IMR-90 (cell line): ENCODE results near the gene MAGI3. TPM values are rescaled to one million over a fixed set of nuclear protein-coding genes. Genes with fewer than 3 reads are reported as not detected.

Experiments
- ATAC-seq: fragments of 200-7000 bp; cut with Tn5 transposase; 2 replicates; pipeline ENCODE4 v1.9.1; 2020; ENCODE audit warnings: low read depth, mild to moderate bottlenecking, moderate library complexity
- BruUV-seq: library from RNA; stranded (reverse); fragments of 400-500 nt; replicated peaks from 2 replicates; lab custom pipeline; 2021; lab: Mats Ljungman, UMichigan
- CTCF ChIA-PET: fragments of 300-600 bp; formaldehyde crosslinking; extraction: SDS; loops from one replicate; lab custom pipeline; 2021; ENCODE audit warnings: antibody characterized with exemption; lab: Yijun Ruan, JAX
- POLR2A ChIA-PET: fragments of 300-600 bp; sonication (Branson Sonifier 250); formaldehyde crosslinking; loops from one replicate; lab custom pipeline; 2022; ENCODE audit warnings: antibody characterized with exemption; ENCODE audit not compliant: unreplicated experiment; lab: Charles Lee
- DNase-seq: peaks from one replicate; pipeline ENCODE4 v3.0.0; 2013
- H2AFZ ChIP-seq: replicated peaks from 2 replicates; pipeline ENCODE3; 2013; ENCODE audit warnings: low read length, mild to moderate bottlenecking; ENCODE audit not compliant: poor library complexity
- H2AK5ac ChIP-seq: 2 replicates; pipeline ENCODE4 v1.6.1; 2013; ENCODE audit warnings: low read depth, low read length, inconsistent platforms
- H2AK9ac ChIP-seq: replicated peaks from 2 replicates; pipeline ENCODE3; 2013; ENCODE audit warnings: mild to moderate bottlenecking, low read depth, low read length, moderate library complexity; ENCODE audit not compliant: poor library complexity
- H2BK120ac ChIP-seq: 2 replicates; pipeline ENCODE4 v1.6.1; 2013; ENCODE audit warnings: low read depth, low read length, inconsistent platforms
- H2BK15ac ChIP-seq: 3 replicates; pipeline ENCODE4 v1.6.1; 2013; ENCODE audit warnings: low read depth, low read length, inconsistent platforms
- H2BK20ac ChIP-seq: 2 replicates; pipeline ENCODE4 v1.6.1; 2013; ENCODE audit warnings: low read depth, mild to moderate bottlenecking, inconsistent platforms, low read length, moderate library complexity
- H2BK5ac ChIP-seq: 2 replicates; pipeline ENCODE4 v1.6.1; 2013; ENCODE audit warnings: mild to moderate bottlenecking, low read depth, low read length, inconsistent platforms; ENCODE audit not compliant: poor library complexity, severe bottlenecking
- H3K14ac ChIP-seq: replicated peaks from 2 replicates; pipeline ENCODE4 v1.6.1; 2013; ENCODE audit warnings: low read depth, low read length, inconsistent platforms
- H3K18ac ChIP-seq: 2 replicates; pipeline ENCODE4 v1.6.1; 2013; ENCODE audit warnings: low read depth, low read length, control low read depth
- H3K23ac ChIP-seq: 2 replicates; pipeline ENCODE4 v1.6.1; 2013; ENCODE audit warnings: low read depth, low read length, inconsistent platforms
- H3K27ac ChIP-seq: 2 replicates; pipeline ENCODE4 v1.5.1; 2013; ENCODE audit warnings: mild to moderate bottlenecking, control low read depth, low read length; ENCODE audit not compliant: insufficient read depth
- H3K27me3 ChIP-seq: 2 replicates; pipeline ENCODE4 v1.6.1; 2013; ENCODE audit warnings: low read length; ENCODE audit not compliant: control insufficient read depth, insufficient read depth
- H3K36me3 ChIP-seq: 2 replicates; pipeline ENCODE4 v1.6.1; 2013; ENCODE audit warnings: low read length, mixed read lengths; ENCODE audit not compliant: control insufficient read depth, insufficient read depth
- H3K4ac ChIP-seq: 2 replicates; pipeline ENCODE4 v1.6.1; 2013; ENCODE audit warnings: low read depth, low read length, inconsistent platforms
- H3K4me1 ChIP-seq: 2 replicates; pipeline ENCODE4 v1.6.1; 2013; ENCODE audit warnings: low read length, mixed read lengths; ENCODE audit not compliant: control insufficient read depth, insufficient read depth
- H3K4me2 ChIP-seq: 2 replicates; pipeline ENCODE4 v1.6.1; 2013; ENCODE audit warnings: low read depth, mild to moderate bottlenecking, control low read depth, low read length, moderate library complexity
- H3K4me3 ChIP-seq: 2 replicates; pipeline ENCODE4 v1.5.1; 2013; ENCODE audit warnings: low read depth, mild to moderate bottlenecking, control low read depth, low read length, moderate library complexity; ENCODE audit not compliant: insufficient read depth
- H3K56ac ChIP-seq: 2 replicates; pipeline ENCODE4 v1.6.1; 2013; ENCODE audit warnings: low read length, inconsistent platforms; ENCODE audit not compliant: insufficient read depth; ENCODE audit errors: extremely low read depth
- H3K79me1 ChIP-seq, 2 experiments: 2 replicates each; pipeline ENCODE4 v1.6.1; 2013; ENCODE audit warnings: low read length in 2 of 2, inconsistent platforms in 1 of 2, low read depth in 1 of 2
- H3K9ac ChIP-seq: 2 replicates; pipeline ENCODE4 v1.6.1; 2013; ENCODE audit warnings: low read depth, low read length, control low read depth
- H3K9me1 ChIP-seq: 2 replicates; pipeline ENCODE4 v1.6.1; 2013; ENCODE audit warnings: low read length, inconsistent platforms; ENCODE audit not compliant: insufficient read depth
- H3K9me3 ChIP-seq: 2 replicates; pipeline ENCODE4 v1.6.1; 2013; ENCODE audit warnings: low read length; ENCODE audit not compliant: control insufficient read depth, insufficient read depth
- H4K20me1 ChIP-seq: 2 replicates; pipeline ENCODE4 v1.6.1; 2013; ENCODE audit warnings: low read length, inconsistent platforms; ENCODE audit not compliant: insufficient read depth
- H4K5ac ChIP-seq: 2 replicates; pipeline ENCODE4 v1.6.1; 2013; ENCODE audit warnings: mild to moderate bottlenecking, low read depth, low read length, control low read depth
- H4K8ac ChIP-seq, 2 experiments: 2 replicates each; pipeline ENCODE4 v1.6.1; 2013; ENCODE audit warnings: low read depth in 2 of 2, low read length in 2 of 2, control low read depth in 1 of 2, inconsistent platforms in 1 of 2
- H4K91ac ChIP-seq: 2 replicates; pipeline ENCODE4 v1.6.1; 2013; ENCODE audit warnings: low read depth, low read length, inconsistent platforms; ENCODE audit not compliant: insufficient read depth
- BHLHE40 ChIP-seq: fragments of 150-350 bp; IDR thresholded peaks from 2 replicates; pipeline ENCODE4 v1.6.1; 2016; ENCODE audit warnings: mild to moderate bottlenecking, low read depth, low read length
- CEBPB ChIP-seq: IDR thresholded peaks from 2 replicates; pipeline ENCODE4 v1.6.1; 2012; ENCODE audit warnings: low read depth, low read length, improper control_type of control experiment
- CHD1 ChIP-seq: IDR thresholded peaks from 2 replicates; pipeline ENCODE4 v1.6.1; 2012; ENCODE audit warnings: low read depth, low read length, improper control_type of control experiment
- FOS ChIP-seq: fragments of 150-350 bp; IDR thresholded peaks from 2 replicates; pipeline ENCODE4 v1.6.1; 2016; ENCODE audit warnings: low read depth, low read length
- MAFK ChIP-seq: IDR thresholded peaks from 2 replicates; pipeline ENCODE4 v1.6.1; 2012; ENCODE audit warnings: low read depth, low read length, improper control_type of control experiment
- MAZ ChIP-seq: IDR thresholded peaks from 2 replicates; pipeline ENCODE4 v1.6.1; 2012; ENCODE audit warnings: low read depth, mild to moderate bottlenecking, low read length, improper control_type of control experiment, moderate library complexity, borderline replicate concordance
- MXI1 ChIP-seq: IDR thresholded peaks from 2 replicates; pipeline ENCODE4 v1.6.1; 2012; ENCODE audit warnings: low read depth, mild to moderate bottlenecking, low read length, moderate library complexity, borderline replicate concordance
- NFE2L2 ChIP-seq: fragments of 150-350 bp; IDR thresholded peaks from 2 replicates; pipeline ENCODE4 v1.6.1; 2016; ENCODE audit warnings: low read depth, mild to moderate bottlenecking, low read length
- POLR2A ChIP-seq: IDR thresholded peaks from 2 replicates; pipeline ENCODE4 v1.6.1; 2012; ENCODE audit warnings: mild to moderate bottlenecking, low read depth, low read length
- RAD21 ChIP-seq: IDR thresholded peaks from 2 replicates; pipeline ENCODE4 v1.6.1; 2012; ENCODE audit warnings: low read length, improper control_type of control experiment
- RCOR1 ChIP-seq: IDR thresholded peaks from 2 replicates; pipeline ENCODE4 v1.6.1; 2012; ENCODE audit warnings: mild to moderate bottlenecking, low read length, improper control_type of control experiment; ENCODE audit not compliant: insufficient replicate concordance
- RFX5 ChIP-seq: IDR thresholded peaks from 2 replicates; pipeline ENCODE4 v1.8.0; 2012; ENCODE audit warnings: low read depth, mild to moderate bottlenecking, low read length, moderate library complexity
- SMC3 ChIP-seq: fragments of 150-350 bp; IDR thresholded peaks from 2 replicates; pipeline ENCODE4 v1.6.1; 2016; ENCODE audit warnings: low read depth, mild to moderate bottlenecking, antibody characterized with exemption, low read length, moderate library complexity
- WGBS, 2 experiments: methylation state at CpG; one replicate each; pipeline versions ENCODE4 v1.1.5 to v1.1.7; 2013; ENCODE audit warnings: missing lambda C conversion rate in 2 of 2; ENCODE audit not compliant: insufficient read length in 1 of 2; ENCODE audit errors: extremely low coverage in 2 of 2; 5-methylcytosine and 5-hydroxymethylcytosine counted together
- dilution Hi-C: fragments of 300-500 bp; cut with HindIII; formaldehyde crosslinking; loops from one replicate; pipeline ENCODE4 v1.14.3; 2018; ENCODE audit warnings: low sequenced_read_pairs; ENCODE audit not compliant: unreplicated experiment
- in situ Hi-C: fragments of 300-500 bp; cut with MboI; formaldehyde crosslinking; loops from 3 replicates; pipeline ENCODE4 v1.14.3; 2019; ENCODE audit warnings: low sequenced_read_pairs, inconsistent platforms, mixed read lengths
- intact Hi-C: fragments of 100-400 bp; cut with micrococcal nuclease; formaldehyde crosslinking; loops from 2 replicates; pipeline ENCODE4 v1.10.0; 2022
- polyA plus RNA-seq, 3 experiments: library from polyadenylated mRNA; depleted of rRNA; stranded (reverse); fragments of >200 nt; gene quantifications; 2 replicates each; pipeline ENCODE4 v1.2.3, GENCODE V29; 2012; ENCODE audit warnings: low replicate concordance in 1 of 3
- total RNA-seq: library from RNA; depleted of rRNA; stranded (reverse); fragments of >200 nt; gene quantifications from 2 replicates; pipeline ENCODE4 v1.2.3, GENCODE V29; 2012
- TF ChIP-seq, protein P1 (sequence below): fragments of 150-350 bp; IDR thresholded peaks from 2 replicates; pipeline ENCODE4 v1.6.1; 2016; ENCODE audit warnings: low read depth, mild to moderate bottlenecking, low read length, moderate library complexity, borderline replicate concordance
- TF ChIP-seq, protein P2 (sequence below): fragments of 150-350 bp; IDR thresholded peaks from 2 replicates; pipeline ENCODE4 v1.6.1; 2017; ENCODE audit warnings: mild to moderate bottlenecking, antibody characterized with exemption, low read length, low read depth
- TF ChIP-seq, protein P3 (sequence below): conservative IDR thresholded peaks from 2 replicates; pipeline ENCODE4 v1.5.1; 2012; ENCODE audit warnings: mild to moderate bottlenecking, low read depth, low read length, improper control_type of control experiment

The MAGI3 gene
- total and polyA plus RNA-seq, 2 of the 4 experiments (the other 2 are of a cell fraction): 2.5 to 8.8 TPM

DNA sequence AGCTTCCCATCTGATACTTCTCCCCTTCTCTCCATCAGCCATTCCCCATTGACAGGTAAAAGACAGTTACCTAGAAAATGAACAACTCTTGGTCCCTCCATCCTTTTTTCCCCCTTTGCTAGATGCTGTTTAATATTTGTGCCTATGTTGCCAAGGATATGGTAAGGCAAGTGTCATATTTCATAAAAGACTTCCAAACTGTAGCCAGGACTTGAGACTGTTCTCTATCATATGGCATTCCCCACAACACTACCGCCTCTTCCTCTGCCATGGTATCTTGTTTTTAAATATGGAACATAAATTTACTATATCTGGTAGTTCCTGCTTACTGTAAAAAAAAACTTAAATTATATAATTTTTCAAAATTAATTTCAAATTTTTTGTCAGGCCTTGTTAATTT lies 271.8 kb downstream of the MAGI3 start:
- Histone ChIP-seq H2BK5ac (no peak overlapping the region), H3K4me2 (no peak overlapping the region), H2BK15ac (no peak overlapping the region), H3K14ac (no peak overlapping the region; the same call in 1 of the 2 replicates), H4K20me1 (no peaks in the 10 kb centered on the region), H2BK120ac (no peak overlapping the region), H4K8ac (no peak overlapping the region), H3K9me3 (no peaks in the 10 kb centered on the region), H2AK9ac (no peak overlapping the region), H4K5ac (no peak overlapping the region), H3K27me3 (no peaks in the 10 kb centered on the region), H3K18ac (no peak overlapping the region), H3K36me3 (peaks cover 2% of the 10 kb centered on the region; the same call in 1 of the 2 replicates), H3K4ac (no peak overlapping the region), H2AK5ac (no peak overlapping the region), H3K9me1 (no peaks in the 10 kb centered on the region), H3K4me1 (no peaks in the 10 kb centered on the region), H4K91ac (no peak overlapping the region), H3K56ac (no peak overlapping the region), H3K27ac (no peak overlapping the region), H3K23ac (no peak overlapping the region), H3K79me1 (no peaks in the 10 kb centered on the region), H2BK20ac (no peak overlapping the region), H2AFZ (no peak overlapping the region), H3K9ac (no peak overlapping the region), H3K4me3 (no peak overlapping the region)
- ChIA-PET CTCF (no interaction called here), POLR2A (no interaction called here)
- intact Hi-C loops (no loop called here), in situ Hi-C loops (no loop called here), dilution Hi-C loops (no loop called here)
- TF ChIP-seq MXI1 (no peak), RCOR1 (no peak), RFX5 (no peak), POLR2A (no peak), CHD1 (no peak), MAFK (no peak), FOS (no peak), NFE2L2 (no peak), BHLHE40 (no peak), MAZ (no peak), CEBPB (no peak), SMC3 (no peak), RAD21 (no peak)
- TF ChIP-seq, protein P1, sequence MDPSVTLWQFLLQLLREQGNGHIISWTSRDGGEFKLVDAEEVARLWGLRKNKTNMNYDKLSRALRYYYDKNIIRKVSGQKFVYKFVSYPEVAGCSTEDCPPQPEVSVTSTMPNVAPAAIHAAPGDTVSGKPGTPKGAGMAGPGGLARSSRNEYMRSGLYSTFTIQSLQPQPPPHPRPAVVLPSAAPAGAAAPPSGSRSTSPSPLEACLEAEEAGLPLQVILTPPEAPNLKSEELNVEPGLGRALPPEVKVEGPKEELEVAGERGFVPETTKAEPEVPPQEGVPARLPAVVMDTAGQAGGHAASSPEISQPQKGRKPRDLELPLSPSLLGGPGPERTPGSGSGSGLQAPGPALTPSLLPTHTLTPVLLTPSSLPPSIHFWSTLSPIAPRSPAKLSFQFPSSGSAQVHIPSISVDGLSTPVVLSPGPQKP: no peak
- TF ChIP-seq, protein P2, sequence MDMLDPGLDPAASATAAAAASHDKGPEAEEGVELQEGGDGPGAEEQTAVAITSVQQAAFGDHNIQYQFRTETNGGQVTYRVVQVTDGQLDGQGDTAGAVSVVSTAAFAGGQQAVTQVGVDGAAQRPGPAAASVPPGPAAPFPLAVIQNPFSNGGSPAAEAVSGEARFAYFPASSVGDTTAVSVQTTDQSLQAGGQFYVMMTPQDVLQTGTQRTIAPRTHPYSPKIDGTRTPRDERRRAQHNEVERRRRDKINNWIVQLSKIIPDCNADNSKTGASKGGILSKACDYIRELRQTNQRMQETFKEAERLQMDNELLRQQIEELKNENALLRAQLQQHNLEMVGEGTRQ: no peak
- TF ChIP-seq, protein P3, sequence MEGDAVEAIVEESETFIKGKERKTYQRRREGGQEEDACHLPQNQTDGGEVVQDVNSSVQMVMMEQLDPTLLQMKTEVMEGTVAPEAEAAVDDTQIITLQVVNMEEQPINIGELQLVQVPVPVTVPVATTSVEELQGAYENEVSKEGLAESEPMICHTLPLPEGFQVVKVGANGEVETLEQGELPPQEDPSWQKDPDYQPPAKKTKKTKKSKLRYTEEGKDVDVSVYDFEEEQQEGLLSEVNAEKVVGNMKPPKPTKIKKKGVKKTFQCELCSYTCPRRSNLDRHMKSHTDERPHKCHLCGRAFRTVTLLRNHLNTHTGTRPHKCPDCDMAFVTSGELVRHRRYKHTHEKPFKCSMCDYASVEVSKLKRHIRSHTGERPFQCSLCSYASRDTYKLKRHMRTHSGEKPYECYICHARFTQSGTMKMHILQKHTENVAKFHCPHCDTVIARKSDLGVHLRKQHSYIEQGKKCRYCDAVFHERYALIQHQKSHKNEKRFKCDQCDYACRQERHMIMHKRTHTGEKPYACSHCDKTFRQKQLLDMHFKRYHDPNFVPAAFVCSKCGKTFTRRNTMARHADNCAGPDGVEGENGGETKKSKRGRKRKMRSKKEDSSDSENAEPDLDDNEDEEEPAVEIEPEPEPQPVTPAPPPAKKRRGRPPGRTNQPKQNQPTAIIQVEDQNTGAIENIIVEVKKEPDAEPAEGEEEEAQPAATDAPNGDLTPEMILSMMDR: no peak
- ATAC-seq (no peak), DNase-seq (peak; percentile 15)
- no CpG with 5 or more reads among the region's 1 CpG for WGBS, 2 experiments
- BruUV-seq: no TSS peak
